IMR-90 (cell line): ENCODE measurements around the gene GNAZ. TPM values are rescaled to one million over a fixed set of nuclear protein-coding genes. Genes with fewer than 3 reads are reported as not detected.

Experiments used
- ATAC-seq: fragments of 200-7000 bp; cut with Tn5 transposase; 2 replicates; pipeline ENCODE4 v1.9.1; 2020; ENCODE audit warnings: low read depth, mild to moderate bottlenecking, moderate library complexity
- BruUV-seq: library from RNA; stranded (reverse); fragments of 400-500 nt; replicated peaks from 2 replicates; lab custom pipeline; 2021; lab: Mats Ljungman, UMichigan
- CTCF ChIA-PET: fragments of 300-600 bp; formaldehyde crosslinking; extraction: SDS; loops from one replicate; lab custom pipeline; 2021; ENCODE audit warnings: antibody characterized with exemption; lab: Yijun Ruan, JAX
- POLR2A ChIA-PET: fragments of 300-600 bp; sonication (Branson Sonifier 250); formaldehyde crosslinking; loops from one replicate; lab custom pipeline; 2022; ENCODE audit warnings: antibody characterized with exemption; ENCODE audit not compliant: unreplicated experiment; lab: Charles Lee
- DNase-seq: peaks from one replicate; pipeline ENCODE4 v3.0.0; 2013
- H2AFZ ChIP-seq: replicated peaks from 2 replicates; pipeline ENCODE3; 2013; ENCODE audit warnings: low read length, mild to moderate bottlenecking; ENCODE audit not compliant: poor library complexity
- H2AK5ac ChIP-seq: 2 replicates; pipeline ENCODE4 v1.6.1; 2013; ENCODE audit warnings: low read depth, low read length, inconsistent platforms
- H2AK9ac ChIP-seq: replicated peaks from 2 replicates; pipeline ENCODE3; 2013; ENCODE audit warnings: mild to moderate bottlenecking, low read depth, low read length, moderate library complexity; ENCODE audit not compliant: poor library complexity
- H2BK120ac ChIP-seq: 2 replicates; pipeline ENCODE4 v1.6.1; 2013; ENCODE audit warnings: low read depth, low read length, inconsistent platforms
- H2BK15ac ChIP-seq: 3 replicates; pipeline ENCODE4 v1.6.1; 2013; ENCODE audit warnings: low read depth, low read length, inconsistent platforms
- H2BK20ac ChIP-seq: 2 replicates; pipeline ENCODE4 v1.6.1; 2013; ENCODE audit warnings: low read depth, mild to moderate bottlenecking, inconsistent platforms, low read length, moderate library complexity
- H2BK5ac ChIP-seq: 2 replicates; pipeline ENCODE4 v1.6.1; 2013; ENCODE audit warnings: mild to moderate bottlenecking, low read depth, low read length, inconsistent platforms; ENCODE audit not compliant: poor library complexity, severe bottlenecking
- H3K14ac ChIP-seq: replicated peaks from 2 replicates; pipeline ENCODE4 v1.6.1; 2013; ENCODE audit warnings: low read depth, low read length, inconsistent platforms
- H3K18ac ChIP-seq: 2 replicates; pipeline ENCODE4 v1.6.1; 2013; ENCODE audit warnings: low read depth, low read length, control low read depth
- H3K23ac ChIP-seq: 2 replicates; pipeline ENCODE4 v1.6.1; 2013; ENCODE audit warnings: low read depth, low read length, inconsistent platforms
- H3K27ac ChIP-seq: 2 replicates; pipeline ENCODE4 v1.5.1; 2013; ENCODE audit warnings: mild to moderate bottlenecking, control low read depth, low read length; ENCODE audit not compliant: insufficient read depth
- H3K27me3 ChIP-seq: 2 replicates; pipeline ENCODE4 v1.6.1; 2013; ENCODE audit warnings: low read length; ENCODE audit not compliant: control insufficient read depth, insufficient read depth
- H3K36me3 ChIP-seq: 2 replicates; pipeline ENCODE4 v1.6.1; 2013; ENCODE audit warnings: low read length, mixed read lengths; ENCODE audit not compliant: control insufficient read depth, insufficient read depth
- H3K4ac ChIP-seq: 2 replicates; pipeline ENCODE4 v1.6.1; 2013; ENCODE audit warnings: low read depth, low read length, inconsistent platforms
- H3K4me1 ChIP-seq: 2 replicates; pipeline ENCODE4 v1.6.1; 2013; ENCODE audit warnings: low read length, mixed read lengths; ENCODE audit not compliant: control insufficient read depth, insufficient read depth
- H3K4me2 ChIP-seq: 2 replicates; pipeline ENCODE4 v1.6.1; 2013; ENCODE audit warnings: low read depth, mild to moderate bottlenecking, control low read depth, low read length, moderate library complexity
- H3K4me3 ChIP-seq: 2 replicates; pipeline ENCODE4 v1.5.1; 2013; ENCODE audit warnings: low read depth, mild to moderate bottlenecking, control low read depth, low read length, moderate library complexity; ENCODE audit not compliant: insufficient read depth
- H3K56ac ChIP-seq: 2 replicates; pipeline ENCODE4 v1.6.1; 2013; ENCODE audit warnings: low read length, inconsistent platforms; ENCODE audit not compliant: insufficient read depth; ENCODE audit errors: extremely low read depth
- H3K79me1 ChIP-seq, 2 experiments: 2 replicates each; pipeline ENCODE4 v1.6.1; 2013; ENCODE audit warnings: low read length in 2 of 2, inconsistent platforms in 1 of 2, low read depth in 1 of 2
- H3K9ac ChIP-seq: 2 replicates; pipeline ENCODE4 v1.6.1; 2013; ENCODE audit warnings: low read depth, low read length, control low read depth
- H3K9me1 ChIP-seq: 2 replicates; pipeline ENCODE4 v1.6.1; 2013; ENCODE audit warnings: low read length, inconsistent platforms; ENCODE audit not compliant: insufficient read depth
- H3K9me3 ChIP-seq: 2 replicates; pipeline ENCODE4 v1.6.1; 2013; ENCODE audit warnings: low read length; ENCODE audit not compliant: control insufficient read depth, insufficient read depth
- H4K20me1 ChIP-seq: 2 replicates; pipeline ENCODE4 v1.6.1; 2013; ENCODE audit warnings: low read length, inconsistent platforms; ENCODE audit not compliant: insufficient read depth
- H4K5ac ChIP-seq: 2 replicates; pipeline ENCODE4 v1.6.1; 2013; ENCODE audit warnings: mild to moderate bottlenecking, low read depth, low read length, control low read depth
- H4K8ac ChIP-seq, 2 experiments: 2 replicates each; pipeline ENCODE4 v1.6.1; 2013; ENCODE audit warnings: low read depth in 2 of 2, low read length in 2 of 2, control low read depth in 1 of 2, inconsistent platforms in 1 of 2
- H4K91ac ChIP-seq: 2 replicates; pipeline ENCODE4 v1.6.1; 2013; ENCODE audit warnings: low read depth, low read length, inconsistent platforms; ENCODE audit not compliant: insufficient read depth
- CHD1 ChIP-seq: IDR thresholded peaks from 2 replicates; pipeline ENCODE4 v1.6.1; 2012; ENCODE audit warnings: low read depth, low read length, improper control_type of control experiment
- FOS ChIP-seq: fragments of 150-350 bp; IDR thresholded peaks from 2 replicates; pipeline ENCODE4 v1.6.1; 2016; ENCODE audit warnings: low read depth, low read length
- MAFK ChIP-seq: IDR thresholded peaks from 2 replicates; pipeline ENCODE4 v1.6.1; 2012; ENCODE audit warnings: low read depth, low read length, improper control_type of control experiment
- MAZ ChIP-seq: IDR thresholded peaks from 2 replicates; pipeline ENCODE4 v1.6.1; 2012; ENCODE audit warnings: low read depth, mild to moderate bottlenecking, low read length, improper control_type of control experiment, moderate library complexity, borderline replicate concordance
- MXI1 ChIP-seq: IDR thresholded peaks from 2 replicates; pipeline ENCODE4 v1.6.1; 2012; ENCODE audit warnings: low read depth, mild to moderate bottlenecking, low read length, moderate library complexity, borderline replicate concordance
- WGBS, 2 experiments: methylation state at CpG; one replicate each; pipeline versions ENCODE4 v1.1.5 to v1.1.7; 2013; ENCODE audit warnings: missing lambda C conversion rate in 2 of 2; ENCODE audit not compliant: insufficient read length in 1 of 2; ENCODE audit errors: extremely low coverage in 2 of 2; 5-methylcytosine and 5-hydroxymethylcytosine counted together
- dilution Hi-C: fragments of 300-500 bp; cut with HindIII; formaldehyde crosslinking; loops from one replicate; pipeline ENCODE4 v1.14.3; 2018; ENCODE audit warnings: low sequenced_read_pairs; ENCODE audit not compliant: unreplicated experiment
- in situ Hi-C: fragments of 300-500 bp; cut with MboI; formaldehyde crosslinking; loops from 3 replicates; pipeline ENCODE4 v1.14.3; 2019; ENCODE audit warnings: low sequenced_read_pairs, inconsistent platforms, mixed read lengths
- intact Hi-C: fragments of 100-400 bp; cut with micrococcal nuclease; formaldehyde crosslinking; loops from 2 replicates; pipeline ENCODE4 v1.10.0; 2022
- polyA plus RNA-seq, 3 experiments: library from polyadenylated mRNA; depleted of rRNA; stranded (reverse); fragments of >200 nt; gene quantifications; 2 replicates each; pipeline ENCODE4 v1.2.3, GENCODE V29; 2012; ENCODE audit warnings: low replicate concordance in 1 of 3
- total RNA-seq: library from RNA; depleted of rRNA; stranded (reverse); fragments of >200 nt; gene quantifications from 2 replicates; pipeline ENCODE4 v1.2.3, GENCODE V29; 2012
- TF ChIP-seq, protein P1 (sequence below): fragments of 150-350 bp; IDR thresholded peaks from 2 replicates; pipeline ENCODE4 v1.6.1; 2017; ENCODE audit warnings: mild to moderate bottlenecking, antibody characterized with exemption, low read length, low read depth
- TF ChIP-seq, protein P2 (sequence below): conservative IDR thresholded peaks from 2 replicates; pipeline ENCODE4 v1.5.1; 2012; ENCODE audit warnings: mild to moderate bottlenecking, low read depth, low read length, improper control_type of control experiment

The GNAZ gene
- total and polyA plus RNA-seq, 2 of the 4 experiments (the other 2 are of a cell fraction), result 1.5 to 2.5 TPM

DNA sequence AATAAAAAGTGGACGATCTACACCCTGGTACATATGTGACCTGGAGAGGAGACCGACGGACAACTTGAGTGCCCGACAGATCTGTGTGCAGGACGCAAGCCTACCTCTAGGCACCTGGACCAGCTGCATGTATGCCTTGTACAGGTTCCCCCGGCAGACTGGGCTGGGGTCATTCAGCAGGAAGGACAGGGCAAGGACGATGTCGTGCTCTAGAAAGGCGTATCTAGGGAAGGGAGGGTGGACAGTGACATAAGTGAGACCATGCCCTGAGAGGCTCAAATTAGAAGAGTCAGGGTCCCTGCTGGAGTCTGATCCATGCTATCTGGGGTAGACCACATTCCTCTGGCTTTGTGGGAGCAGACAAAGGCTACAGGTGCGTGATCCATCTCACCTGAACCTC lies 63.6 kb downstream of the GNAZ start:
- H3K4me3 ChIP-seq, result no peak overlapping the region

More for the DNA sequence above, 63.6 kb downstream of the GNAZ start:
- Histone ChIP-seq H2AFZ (no peak overlapping the region), H3K14ac (no peak overlapping the region), H3K9me3 (no peaks in the 10 kb centered on the region), H3K4me2 (no peak overlapping the region), H4K8ac (no peak overlapping the region), H3K27ac (no peak overlapping the region), H4K91ac (no peak overlapping the region), H3K4ac (no peak overlapping the region), H2BK5ac (no peak overlapping the region), H3K23ac (no peak overlapping the region), H3K4me1 (0 out of 2 replicates have a peak, but pooled peaks cover 2% of the 10 kb centered on the region), H4K5ac (no peak overlapping the region), H3K18ac (no peak overlapping the region), H3K79me1 (no peaks in the 10 kb centered on the region), H3K36me3 (no peaks in the 10 kb centered on the region), H3K9ac (no peak overlapping the region), H2BK15ac (no peak overlapping the region), H3K27me3 (peaks cover 20% of the 10 kb centered on the region), H3K56ac (no peak overlapping the region), H3K9me1 (no peaks in the 10 kb centered on the region), H2BK120ac (no peak overlapping the region), H2AK9ac (no peak overlapping the region), H4K20me1 (no peaks in the 10 kb centered on the region), H2BK20ac (no peak overlapping the region), H2AK5ac (no peak overlapping the region)
- intact Hi-C loops (loop anchor here (10.0 kb wide), 1 partner anchor 669 kb away; no protein-coding TSS in a partner anchor), dilution Hi-C loops (no loop called here), in situ Hi-C loops (no loop called here)
- TF ChIP-seq, protein P1, sequence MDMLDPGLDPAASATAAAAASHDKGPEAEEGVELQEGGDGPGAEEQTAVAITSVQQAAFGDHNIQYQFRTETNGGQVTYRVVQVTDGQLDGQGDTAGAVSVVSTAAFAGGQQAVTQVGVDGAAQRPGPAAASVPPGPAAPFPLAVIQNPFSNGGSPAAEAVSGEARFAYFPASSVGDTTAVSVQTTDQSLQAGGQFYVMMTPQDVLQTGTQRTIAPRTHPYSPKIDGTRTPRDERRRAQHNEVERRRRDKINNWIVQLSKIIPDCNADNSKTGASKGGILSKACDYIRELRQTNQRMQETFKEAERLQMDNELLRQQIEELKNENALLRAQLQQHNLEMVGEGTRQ, result no peak
- TF ChIP-seq MAZ (no peak), MXI1 (no peak), FOS (no peak), CHD1 (no peak), MAFK (no peak)
- TF ChIP-seq, protein P2, sequence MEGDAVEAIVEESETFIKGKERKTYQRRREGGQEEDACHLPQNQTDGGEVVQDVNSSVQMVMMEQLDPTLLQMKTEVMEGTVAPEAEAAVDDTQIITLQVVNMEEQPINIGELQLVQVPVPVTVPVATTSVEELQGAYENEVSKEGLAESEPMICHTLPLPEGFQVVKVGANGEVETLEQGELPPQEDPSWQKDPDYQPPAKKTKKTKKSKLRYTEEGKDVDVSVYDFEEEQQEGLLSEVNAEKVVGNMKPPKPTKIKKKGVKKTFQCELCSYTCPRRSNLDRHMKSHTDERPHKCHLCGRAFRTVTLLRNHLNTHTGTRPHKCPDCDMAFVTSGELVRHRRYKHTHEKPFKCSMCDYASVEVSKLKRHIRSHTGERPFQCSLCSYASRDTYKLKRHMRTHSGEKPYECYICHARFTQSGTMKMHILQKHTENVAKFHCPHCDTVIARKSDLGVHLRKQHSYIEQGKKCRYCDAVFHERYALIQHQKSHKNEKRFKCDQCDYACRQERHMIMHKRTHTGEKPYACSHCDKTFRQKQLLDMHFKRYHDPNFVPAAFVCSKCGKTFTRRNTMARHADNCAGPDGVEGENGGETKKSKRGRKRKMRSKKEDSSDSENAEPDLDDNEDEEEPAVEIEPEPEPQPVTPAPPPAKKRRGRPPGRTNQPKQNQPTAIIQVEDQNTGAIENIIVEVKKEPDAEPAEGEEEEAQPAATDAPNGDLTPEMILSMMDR, result no peak
- no peak for DNase-seq
- ATAC-seq, result no peak
- no CpG with 5 or more reads among the region's 10 CpGs for WGBS, 2 experiments
- CTCF ChIA-PET, result no interaction called here
- BruUV-seq, result no TSS peak
- POLR2A ChIA-PET, result no interaction called here
